Pancreas (tissue), 10 donors: ENCODE measurements around the gene HTR3C. TPM values are rescaled to one million over a fixed set of nuclear protein-coding genes. Genes with fewer than 3 reads are reported as not detected.

Source experiments
- ATAC-seq, 4 donors: fragments of 200-7000 bp; cut with Tn5 transposase; one replicate each; pipeline versions ENCODE4 v1.8.0 to v1.9.1; 2020; ENCODE audit warnings: mild to moderate bottlenecking in 4 of 4, moderate library complexity in 4 of 4
- DNase-seq, 6 donors: peaks; one replicate each; pipeline ENCODE4 v3.0.0-alpha.2; 2020
- FAIRE-seq: peaks from 2 replicates; lab custom pipeline; 2012; peaks lifted over from hg19 to GRCh38; lab: Jason Lieb, UNC
- H3K27ac ChIP-seq, 4 donors: fragments of 200-600 bp; sonication (generic); 1 replicate in 3 of 4; 2 replicates in 1 of 4; pipeline versions ENCODE4 v1.5.0 to v1.8.0; 2020
- H3K27me3 ChIP-seq, 4 donors: fragments of 200-600 bp; one replicate each; pipeline ENCODE4 v1.8.0; 2021
- H3K36me3 ChIP-seq, 3 donors: fragments of 200-600 bp; sonication (generic) in 1 of 3; one replicate each; pipeline versions ENCODE4 v1.5.0 to v1.8.0; 2020 to 2021
- H3K4me1 ChIP-seq, 3 donors: fragments of 200-600 bp; one replicate each; pipeline ENCODE4 v1.8.0; 2021
- H3K4me3 ChIP-seq, 4 donors: fragments of 200-600 bp; sonication (generic) in 2 of 4; one replicate each; pipeline versions ENCODE4 v1.5.0 to v1.8.0; 2020 to 2021
- H3K9me3 ChIP-seq, 4 donors: fragments of 200-600 bp; one replicate each; pipeline ENCODE4 v1.8.0; 2021
- WGBS, 2 donors: extraction: QIAGEN DNeasy Blood & Tissue Kit; methylation state at CpG; one replicate each; pipeline ENCODE4 v1.1.7; 2013; 5-methylcytosine and 5-hydroxymethylcytosine counted together
- intact Hi-C, 3 donors: fragments of 100-400 bp; cut with DNase I; formaldehyde crosslinking; loops; one replicate each; pipeline versions ENCODE4 v1.11.1 to v1.14.2; 2022
- polyA plus RNA-seq, 2 donors: library from polyadenylated mRNA; stranded (reverse); fragments of 200-250 nt; gene quantifications; one replicate each; pipeline ENCODE4 v1.2.3, GENCODE V29; 2013
- total RNA-seq, 6 donors: library from RNA; stranded (reverse); fragmentation: NEBNext Ultra II Directional in 4 of 6; extraction: Animal tissue kit (Norgen Biotek cat#: 25700) in 4 of 6; gene quantifications; one replicate each; pipeline versions ENCODE4 v1.2.1 to v1.2.4, GENCODE V29; 2021 to 2023
- TF ChIP-seq, protein P1 (sequence below), 4 donors: fragments of 200-600 bp; sonication (generic) in 3 of 4; IDR thresholded peaks; one replicate each; pipeline versions ENCODE4 v1.5.0 to v1.8.0; 2021; ENCODE audit warnings: antibody characterized with exemption in 4 of 4
- donor health status: healthy with polysubstance abuse.
- donor health status: DM: no; HTN: no; CAD: no; lungs with moderate emphysema.
- donor health status: DM: no; HTN: no; CAD: no.
- donor health status: control.
- donor health status: control.
- donor health status: Bipolar disorder and iron deficiency.
- donor health status: DM: yes; HTN: yes; CAD: no.
- donor health status: DM: no; HTN: no; CAD: no.
- donor health status: DM: no; HTN: no; CAD: no.
- donor health status: DM: yes; HTN: yes; CAD: no.

Gene HTR3C
- total and polyA plus RNA-seq, 8 donors = 0.09 TPM; not detected in 7

DNA sequence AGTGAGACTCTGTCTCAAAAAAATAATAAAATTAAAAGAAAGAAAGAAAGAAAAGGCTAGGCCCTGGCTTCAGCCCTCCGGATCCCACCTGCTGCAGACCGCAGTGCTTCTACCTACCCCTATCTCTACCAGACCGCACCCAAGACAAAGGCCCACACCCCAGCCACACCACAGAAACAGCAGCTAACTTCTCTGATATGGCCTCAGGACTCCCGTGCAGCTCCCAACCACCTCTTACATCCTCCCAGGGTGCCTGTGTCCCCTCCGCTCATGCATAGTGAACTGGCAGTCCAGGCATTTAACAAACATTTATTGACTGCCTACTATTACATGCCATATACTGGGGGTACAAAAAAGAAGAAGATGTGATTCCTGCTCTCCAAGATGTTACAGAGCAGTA is 6.9 kb upstream of the HTR3C start:
- Histone ChIP-seq H3K4me3 (no peak overlapping the region), H3K4me1 (no peaks in the 10 kb centered on the region), H3K27ac (no peak overlapping the region), H3K9me3 (no peaks in the 10 kb centered on the region), H3K27me3 (no peaks in the 10 kb centered on the region), H3K36me3 (no peaks in the 10 kb centered on the region)
- ATAC-seq (no peak), FAIRE-seq (no peak), DNase-seq (no peak)
- intact Hi-C loops = no loop called here
- TF ChIP-seq, protein P1, sequence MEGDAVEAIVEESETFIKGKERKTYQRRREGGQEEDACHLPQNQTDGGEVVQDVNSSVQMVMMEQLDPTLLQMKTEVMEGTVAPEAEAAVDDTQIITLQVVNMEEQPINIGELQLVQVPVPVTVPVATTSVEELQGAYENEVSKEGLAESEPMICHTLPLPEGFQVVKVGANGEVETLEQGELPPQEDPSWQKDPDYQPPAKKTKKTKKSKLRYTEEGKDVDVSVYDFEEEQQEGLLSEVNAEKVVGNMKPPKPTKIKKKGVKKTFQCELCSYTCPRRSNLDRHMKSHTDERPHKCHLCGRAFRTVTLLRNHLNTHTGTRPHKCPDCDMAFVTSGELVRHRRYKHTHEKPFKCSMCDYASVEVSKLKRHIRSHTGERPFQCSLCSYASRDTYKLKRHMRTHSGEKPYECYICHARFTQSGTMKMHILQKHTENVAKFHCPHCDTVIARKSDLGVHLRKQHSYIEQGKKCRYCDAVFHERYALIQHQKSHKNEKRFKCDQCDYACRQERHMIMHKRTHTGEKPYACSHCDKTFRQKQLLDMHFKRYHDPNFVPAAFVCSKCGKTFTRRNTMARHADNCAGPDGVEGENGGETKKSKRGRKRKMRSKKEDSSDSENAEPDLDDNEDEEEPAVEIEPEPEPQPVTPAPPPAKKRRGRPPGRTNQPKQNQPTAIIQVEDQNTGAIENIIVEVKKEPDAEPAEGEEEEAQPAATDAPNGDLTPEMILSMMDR (IDR thresholded peaks at IDR 0.05) = no peak
- WGBS, 2 donors = 89 to 91% methylated on average over 5 of the region's 5 CpGs

DNA sequence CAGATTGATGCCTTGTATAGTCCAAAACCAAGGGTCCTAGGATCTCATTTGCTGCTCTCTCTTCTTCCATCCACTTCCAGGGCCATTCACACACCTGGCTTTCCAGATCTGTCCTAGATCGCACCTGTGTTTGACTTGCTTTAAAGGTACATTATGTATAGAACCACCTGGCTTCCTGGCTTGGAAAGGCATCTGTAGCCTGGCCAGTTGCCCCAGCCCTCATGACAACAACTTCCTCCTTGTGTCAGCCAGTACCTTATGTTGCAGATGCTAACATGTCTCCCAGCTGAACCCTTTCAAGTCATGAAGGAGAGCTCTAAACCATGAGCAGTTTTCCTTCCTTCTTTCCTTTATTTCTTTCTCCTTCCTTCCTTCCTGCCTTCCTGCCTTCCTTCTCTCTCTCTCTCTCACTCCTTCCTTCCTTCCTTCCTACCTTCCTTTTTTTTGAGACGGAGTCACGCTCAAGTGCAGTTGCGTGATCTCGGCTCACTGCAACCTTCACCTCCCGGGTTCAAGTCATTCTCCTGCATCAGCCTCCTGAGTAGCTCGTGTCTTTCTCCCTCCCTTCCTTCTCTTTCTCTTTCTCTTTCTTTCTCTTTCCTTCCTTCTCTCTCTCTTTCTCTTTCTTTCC is 2.5 kb upstream of the HTR3C start:
- H3K4me1 ChIP-seq = no peaks in the 10 kb centered on the region
- H3K27ac ChIP-seq = no peak overlapping the region
- H3K36me3 ChIP-seq = no peaks in the 10 kb centered on the region
- no peak overlapping the region for H3K4me3 ChIP-seq
- DNase-seq (peak in 1 of 6 donors; percentile 12), FAIRE-seq (no peak), ATAC-seq (no peak)
- no peaks in the 10 kb centered on the region for H3K27me3 ChIP-seq
- intact Hi-C loops = no loop called here
- TF ChIP-seq, protein P1 (IDR thresholded peaks at IDR 0.05) = no peak
- 70 to 79% methylated on average over 7 of the region's 7 CpGs for WGBS, 2 donors
- H3K9me3 ChIP-seq = no peaks in the 10 kb centered on the region

DNA sequence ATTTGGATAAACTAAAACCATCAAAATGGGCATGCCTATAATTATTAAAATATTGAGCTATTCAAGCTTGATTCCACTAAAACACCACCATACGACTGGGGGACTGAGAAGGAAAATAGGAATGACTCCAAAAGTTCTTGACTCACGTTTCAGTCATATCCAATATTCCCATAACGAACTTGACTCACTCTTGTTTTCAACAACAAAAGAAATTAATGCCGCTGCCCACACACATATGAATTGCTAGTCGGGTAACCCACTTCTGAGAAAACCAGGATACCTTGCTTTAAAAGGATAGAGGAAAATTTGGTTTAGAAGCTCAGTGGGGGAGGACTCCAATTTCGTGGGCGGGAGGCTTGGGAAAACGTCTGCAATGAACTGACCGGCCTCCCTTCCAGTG is 5.2 kb downstream of the HTR3C start:
- Histone ChIP-seq H3K27me3 (no peaks in the 10 kb centered on the region), H3K4me1 (no peaks in the 10 kb centered on the region), H3K36me3 (no peaks in the 10 kb centered on the region), H3K4me3 (no peak overlapping the region), H3K27ac (no peak overlapping the region), H3K9me3 (no peaks in the 10 kb centered on the region)
- WGBS, 2 donors = 59 to 74% methylated on average over 9 of the region's 9 CpGs
- no peak for FAIRE-seq
- no peak for DNase-seq
- TF ChIP-seq, protein P1 (IDR thresholded peaks at IDR 0.05) = no peak
- no peak for ATAC-seq
- intact Hi-C loops = no loop called here

DNA sequence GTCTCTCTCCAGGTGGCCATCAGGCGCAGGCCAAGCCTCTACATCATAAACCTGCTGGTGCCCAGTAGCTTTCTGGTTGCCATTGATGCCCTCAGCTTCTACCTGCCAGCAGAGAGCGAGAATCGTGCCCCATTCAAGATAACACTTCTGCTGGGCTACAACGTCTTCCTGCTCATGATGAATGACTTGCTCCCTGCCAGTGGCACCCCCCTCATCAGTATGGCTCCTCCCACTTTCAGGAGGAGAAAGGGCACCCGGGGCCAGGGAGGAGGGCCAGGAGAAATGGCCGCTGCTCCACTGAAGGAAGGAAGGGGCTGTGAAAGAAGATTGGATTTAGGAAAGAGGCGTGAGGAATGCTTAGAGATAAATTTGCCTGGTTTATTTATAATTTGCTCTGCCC is 6.6 kb downstream of the HTR3C start:
- no peaks in the 10 kb centered on the region for H3K36me3 ChIP-seq
- intact Hi-C loops = no loop called here
- no peaks in the 10 kb centered on the region for H3K27me3 ChIP-seq
- WGBS, 2 donors = 49 to 57% methylated on average over 7 of the region's 7 CpGs
- no peaks in the 10 kb centered on the region for H3K4me1 ChIP-seq
- H3K4me3 ChIP-seq = no peak overlapping the region
- TF ChIP-seq, protein P1 (IDR thresholded peaks at IDR 0.05) = no peak
- ATAC-seq (no peak), FAIRE-seq (no peak), DNase-seq (no peak)
- no peaks in the 10 kb centered on the region for H3K9me3 ChIP-seq
- H3K27ac ChIP-seq = no peak overlapping the region

DNA sequence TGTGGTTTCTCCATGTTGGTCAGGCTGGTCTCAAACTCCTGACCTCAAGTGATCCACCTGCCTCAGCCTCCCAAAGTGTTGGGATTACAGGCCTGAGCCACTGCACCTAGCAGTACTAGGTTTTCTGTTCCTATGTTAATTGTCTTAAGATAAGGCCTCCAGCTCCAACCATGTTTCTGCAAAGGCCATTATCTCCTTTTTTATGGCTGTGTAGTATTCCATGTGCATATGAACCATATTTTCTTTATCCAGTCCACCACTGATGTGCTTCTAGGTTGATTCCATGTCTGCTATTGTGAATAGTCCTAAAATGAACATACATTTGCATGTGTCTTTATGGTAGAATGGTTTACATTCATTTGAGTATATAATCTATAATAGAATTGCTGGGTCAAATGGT is 9.8 kb downstream of the HTR3C start:
- H3K9me3 ChIP-seq = no peaks in the 10 kb centered on the region
- TF ChIP-seq, protein P1 (IDR thresholded peaks at IDR 0.05) = no peak
- no peaks in the 10 kb centered on the region for H3K4me1 ChIP-seq
- no peak for FAIRE-seq
- no peak overlapping the region for H3K4me3 ChIP-seq
- H3K27me3 ChIP-seq = no peaks in the 10 kb centered on the region
- no peak overlapping the region for H3K27ac ChIP-seq
- no peak for DNase-seq
- no peak for ATAC-seq
- H3K36me3 ChIP-seq = no peaks in the 10 kb centered on the region
- intact Hi-C loops = no loop called here
